ENCODE results near the gene RALBP1.

The RALBP1 gene

GRCh38 chr18:9474983-9475642 lies at the start of gene RALBP1:
RALBP1 (plus strand) TSS chr18:9475513; CDS start chr18:9513046, 37,533 bp downstream.
- H3K79me2 ChIP-seq (ENCODE audit: insufficient read depth, low read length): peaks cover 47% of the 10 kb centered on the region
- no peaks in the 10 kb centered on the region for H3F3A ChIP-seq (ENCODE audit: low read depth)
- H3K4me2 ChIP-seq (ENCODE audit: low read depth, low read length, poor library complexity, severe bottlenecking): peak within 1 kb of the TSS; percentile 87
- no peaks in the 10 kb centered on the region for H3K36me3 ChIP-seq (ENCODE audit: insufficient read depth, low read length)
- no peaks in the 10 kb centered on the region for H3K27me3 ChIP-seq (ENCODE audit: insufficient read depth, low read length, poor library complexity, severe bottlenecking)
- H4K20me1 ChIP-seq (ENCODE audit: insufficient read depth, low read length, poor library complexity, severe bottlenecking): peaks cover 32% of the 10 kb centered on the region
- peak within 1 kb of the TSS; percentile 99 for H2AFZ ChIP-seq (ENCODE audit: low read length)
- peak within 1 kb of the TSS; percentile 97 for H3K9ac ChIP-seq (ENCODE audit: low read depth, low read length, poor library complexity, severe bottlenecking)
- H3K9me2 ChIP-seq (replicated peaks; ENCODE audit: low read depth, low read length): no peaks in the 10 kb centered on the region
- no peaks in the 10 kb centered on the region for H3K9me3 ChIP-seq (ENCODE audit: insufficient read depth, low read depth, low read length)
- H3K4me1 ChIP-seq (ENCODE audit: insufficient read depth, low read length, poor library complexity, severe bottlenecking): peaks cover 32% of the 10 kb centered on the region
- H3K4me3 ChIP-seq (ENCODE audit: low read length, poor library complexity, severe bottlenecking): peak within 1 kb of the TSS; percentile 82
- TF ChIP-seq, protein P1, sequence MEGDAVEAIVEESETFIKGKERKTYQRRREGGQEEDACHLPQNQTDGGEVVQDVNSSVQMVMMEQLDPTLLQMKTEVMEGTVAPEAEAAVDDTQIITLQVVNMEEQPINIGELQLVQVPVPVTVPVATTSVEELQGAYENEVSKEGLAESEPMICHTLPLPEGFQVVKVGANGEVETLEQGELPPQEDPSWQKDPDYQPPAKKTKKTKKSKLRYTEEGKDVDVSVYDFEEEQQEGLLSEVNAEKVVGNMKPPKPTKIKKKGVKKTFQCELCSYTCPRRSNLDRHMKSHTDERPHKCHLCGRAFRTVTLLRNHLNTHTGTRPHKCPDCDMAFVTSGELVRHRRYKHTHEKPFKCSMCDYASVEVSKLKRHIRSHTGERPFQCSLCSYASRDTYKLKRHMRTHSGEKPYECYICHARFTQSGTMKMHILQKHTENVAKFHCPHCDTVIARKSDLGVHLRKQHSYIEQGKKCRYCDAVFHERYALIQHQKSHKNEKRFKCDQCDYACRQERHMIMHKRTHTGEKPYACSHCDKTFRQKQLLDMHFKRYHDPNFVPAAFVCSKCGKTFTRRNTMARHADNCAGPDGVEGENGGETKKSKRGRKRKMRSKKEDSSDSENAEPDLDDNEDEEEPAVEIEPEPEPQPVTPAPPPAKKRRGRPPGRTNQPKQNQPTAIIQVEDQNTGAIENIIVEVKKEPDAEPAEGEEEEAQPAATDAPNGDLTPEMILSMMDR (conservative IDR thresholded peaks at IDR 0.05; ENCODE audit: low read length): no peak; the same call in 1 of the 2 replicates
- no peak for TF ChIP-seq EZH2phosphoT487 (IDR thresholded peaks at IDR 0.05; ENCODE audit: borderline replicate concordance)

DNA sequence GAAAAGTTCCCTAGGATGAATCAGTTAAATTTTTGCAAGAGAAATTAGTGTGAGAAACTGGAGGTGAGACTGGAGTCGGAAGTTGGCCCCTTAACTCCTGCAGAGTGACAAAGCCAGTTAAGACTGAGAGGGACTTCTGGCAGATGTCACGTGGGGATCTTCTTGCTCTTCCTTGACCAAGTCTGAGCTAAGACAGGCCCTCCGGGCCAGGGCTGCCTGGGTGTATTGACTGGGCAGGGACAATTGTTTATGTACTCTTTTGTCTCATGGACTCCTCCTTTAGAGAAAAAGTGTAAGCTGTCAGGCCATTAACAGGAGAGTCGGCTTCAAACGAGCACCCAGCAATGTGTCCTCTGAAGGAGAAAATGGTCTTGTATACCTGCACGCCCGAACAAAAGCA lies 48.6 kb upstream of the RALBP1 start:
- no peaks in the 10 kb centered on the region for H3K27me3 ChIP-seq (ENCODE audit: insufficient read depth, low read length, poor library complexity, severe bottlenecking)
- H3K4me1 ChIP-seq (ENCODE audit: insufficient read depth, low read length, poor library complexity, severe bottlenecking): no peaks in the 10 kb centered on the region
- H2AFZ ChIP-seq (ENCODE audit: low read length): no peak overlapping the region
- H3K9me3 ChIP-seq (ENCODE audit: insufficient read depth, low read depth, low read length): no peaks in the 10 kb centered on the region
- H3F3A ChIP-seq (ENCODE audit: low read depth): no peaks in the 10 kb centered on the region
- H3K9me2 ChIP-seq (replicated peaks; ENCODE audit: low read depth, low read length): no peaks in the 10 kb centered on the region
- TF ChIP-seq, protein P1 (conservative IDR thresholded peaks at IDR 0.05; ENCODE audit: low read length): no peak
- no peak for TF ChIP-seq EZH2phosphoT487 (IDR thresholded peaks at IDR 0.05; ENCODE audit: borderline replicate concordance)
- no peaks in the 10 kb centered on the region for H3K79me2 ChIP-seq (ENCODE audit: insufficient read depth, low read length)
- H3K4me2 ChIP-seq (ENCODE audit: low read depth, low read length, poor library complexity, severe bottlenecking): no peak overlapping the region
- H3K4me3 ChIP-seq (ENCODE audit: low read length, poor library complexity, severe bottlenecking): no peak overlapping the region
- no peaks in the 10 kb centered on the region for H3K36me3 ChIP-seq (ENCODE audit: insufficient read depth, low read length)
- H3K9ac ChIP-seq (ENCODE audit: low read depth, low read length, poor library complexity, severe bottlenecking): no peak overlapping the region
- H4K20me1 ChIP-seq (ENCODE audit: insufficient read depth, low read length, poor library complexity, severe bottlenecking): no peaks in the 10 kb centered on the region

DNA sequence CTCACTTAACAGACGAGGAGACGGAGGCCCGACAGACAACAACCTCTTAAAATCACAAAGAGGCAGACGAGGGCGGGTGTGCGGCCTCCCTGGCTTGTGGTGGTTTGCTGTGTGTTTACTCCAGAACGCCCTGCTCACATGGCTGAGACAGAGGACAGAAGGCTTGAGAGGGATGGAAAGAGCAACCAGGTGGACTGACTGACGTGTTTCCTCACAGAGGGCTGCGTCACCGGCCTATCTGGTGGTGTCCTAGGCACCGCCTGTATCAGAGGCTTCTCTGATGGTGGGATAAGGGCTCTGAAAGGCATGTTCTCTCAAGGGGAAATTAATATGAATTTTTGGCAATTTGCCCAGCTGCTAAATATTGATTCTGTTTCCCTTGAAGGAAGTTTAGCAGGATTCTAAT lies 47.0 kb upstream of the RALBP1 start:
- Histone ChIP-seq H3K9me2 (replicated peaks; ENCODE audit: low read depth, low read length) (no peaks in the 10 kb centered on the region), H3K4me2 (ENCODE audit: low read depth, low read length, poor library complexity, severe bottlenecking) (no peak overlapping the region), H4K20me1 (ENCODE audit: insufficient read depth, low read length, poor library complexity, severe bottlenecking) (no peaks in the 10 kb centered on the region), H3K79me2 (ENCODE audit: insufficient read depth, low read length) (no peaks in the 10 kb centered on the region), H3K9ac (ENCODE audit: low read depth, low read length, poor library complexity, severe bottlenecking) (no peak overlapping the region), H2AFZ (ENCODE audit: low read length) (no peak overlapping the region), H3K4me3 (ENCODE audit: low read length, poor library complexity, severe bottlenecking) (no peak overlapping the region), H3K9me3 (ENCODE audit: insufficient read depth, low read depth, low read length) (no peaks in the 10 kb centered on the region), H3K4me1 (ENCODE audit: insufficient read depth, low read length, poor library complexity, severe bottlenecking) (no peaks in the 10 kb centered on the region), H3K27me3 (ENCODE audit: insufficient read depth, low read length, poor library complexity, severe bottlenecking) (no peaks in the 10 kb centered on the region), H3F3A (ENCODE audit: low read depth) (no peaks in the 10 kb centered on the region), H3K36me3 (ENCODE audit: insufficient read depth, low read length) (no peaks in the 10 kb centered on the region)
- TF ChIP-seq EZH2phosphoT487 (IDR thresholded peaks at IDR 0.05; ENCODE audit: borderline replicate concordance): no peak
- TF ChIP-seq, protein P1 (conservative IDR thresholded peaks at IDR 0.05; ENCODE audit: low read length): no peak

Data from Loucy (cell line).